GM18499 (cell line): ENCODE results near the gene ZSCAN23.
"Not testable (repeated sequence)": the region's sequence is repeated elsewhere in the genome, so short reads cannot be mapped to it uniquely, and the experiment has no call there.

Source experiments
- ATAC-seq: cut with Tn5 transposase; IDR thresholded peaks from one replicate; pipeline ENCODE4 v1.9.1; 2021; ENCODE audit warnings: moderate number of reproducible peaks; ENCODE audit not compliant: insufficient read depth, unreplicated experiment

The ZSCAN23 gene

DNA sequence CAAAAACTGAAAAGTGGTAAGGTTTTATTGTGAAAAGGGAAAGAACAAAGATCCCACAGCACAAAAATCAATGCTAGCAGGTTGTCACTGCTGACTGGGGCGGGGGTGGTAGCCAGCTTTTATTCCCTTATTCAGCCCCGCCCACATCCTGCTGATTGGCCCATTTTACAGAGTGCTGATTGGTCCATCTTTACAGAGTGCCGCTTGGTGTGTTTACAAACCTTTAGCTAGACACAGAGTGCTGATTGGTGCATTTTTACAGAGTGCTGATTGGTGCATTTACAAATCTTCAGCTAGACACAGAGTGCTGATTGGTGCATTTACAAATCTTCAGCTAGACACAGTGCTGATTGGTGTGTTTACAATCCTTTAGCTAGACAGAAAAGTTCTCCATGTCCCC, 1.5 kb upstream of the ZSCAN23 start:
- not testable (repeated sequence) for ATAC-seq

DNA sequence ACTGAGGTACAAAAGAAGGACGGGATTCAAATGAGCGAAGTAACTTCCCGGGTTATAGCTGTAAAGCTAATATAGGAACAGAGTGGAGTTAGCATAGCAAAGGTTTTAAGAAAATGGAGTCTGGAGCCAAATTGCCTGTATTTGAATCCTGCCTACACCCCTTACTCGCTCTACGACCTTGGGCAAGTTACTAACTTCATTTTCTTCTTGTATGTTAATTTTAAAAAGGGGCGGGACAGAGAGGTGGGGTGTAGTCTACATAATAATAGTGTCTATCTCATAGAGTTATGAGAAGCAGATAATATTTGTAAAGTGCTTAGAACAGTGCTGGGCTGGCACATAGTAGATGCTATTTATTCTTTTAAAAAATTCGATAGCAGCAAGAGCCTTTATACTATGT, 705 bp downstream of the ZSCAN23 start:
- no peak for ATAC-seq

DNA sequence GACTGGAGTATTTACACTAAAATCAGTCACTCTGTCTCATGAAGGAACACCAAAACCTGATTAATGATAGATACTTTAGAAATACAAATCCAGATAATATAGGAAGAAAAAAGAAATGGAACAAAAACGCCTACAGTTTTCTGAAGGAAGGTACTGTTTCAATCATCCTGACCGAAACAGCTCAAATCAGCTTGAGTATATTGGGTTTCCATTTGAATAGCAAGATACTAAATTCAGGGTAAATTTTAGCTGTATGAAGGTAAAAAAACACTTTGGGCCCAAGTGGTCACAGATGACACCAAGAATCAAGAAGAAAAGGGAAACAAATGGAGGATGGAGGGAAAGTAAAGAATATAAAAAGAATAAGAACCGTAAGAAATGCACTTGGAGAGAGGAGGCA, 6.9 kb downstream of the ZSCAN23 start:
- no peak for ATAC-seq

DNA sequence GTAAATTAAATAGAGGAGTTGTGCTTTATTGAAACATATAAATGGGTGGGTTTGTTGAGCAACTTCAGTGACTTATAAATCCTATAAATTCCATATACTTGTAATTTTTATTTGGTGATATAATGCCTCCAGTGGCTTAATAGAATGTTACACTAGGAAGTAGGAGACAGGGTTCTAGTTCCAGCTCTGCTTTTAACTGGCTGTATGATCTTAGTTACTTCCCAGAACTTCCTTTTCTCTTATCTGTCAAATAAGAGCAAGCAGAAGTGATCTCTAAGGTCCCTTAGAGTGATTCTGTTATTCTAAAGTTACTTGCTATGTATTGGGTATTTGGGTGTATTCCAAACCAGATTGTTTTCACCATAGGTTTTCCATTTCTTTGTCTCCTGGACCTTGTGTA, 10.2 kb downstream of the ZSCAN23 start:
- no peak for ATAC-seq

DNA sequence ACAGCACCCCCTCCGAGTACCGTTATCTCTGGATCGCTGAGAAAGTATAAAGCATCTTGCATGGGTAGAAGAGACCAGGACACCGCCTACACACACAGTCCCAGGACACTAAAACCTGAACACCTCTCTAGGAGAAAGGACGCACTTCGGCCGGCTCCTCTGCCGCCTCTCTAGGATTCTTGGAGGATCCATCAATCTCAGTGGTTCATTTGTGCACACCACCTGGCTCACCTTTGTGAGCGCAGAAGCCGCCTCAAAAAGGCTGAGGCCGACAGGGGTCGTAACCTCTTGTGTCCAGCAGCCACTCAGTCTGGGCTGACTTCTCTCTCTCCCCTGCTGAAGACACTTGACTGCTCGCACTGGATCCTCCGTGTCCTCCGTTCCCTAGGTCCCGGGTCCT, 13.5 kb downstream of the ZSCAN23 start:
- ATAC-seq: no peak

DNA sequence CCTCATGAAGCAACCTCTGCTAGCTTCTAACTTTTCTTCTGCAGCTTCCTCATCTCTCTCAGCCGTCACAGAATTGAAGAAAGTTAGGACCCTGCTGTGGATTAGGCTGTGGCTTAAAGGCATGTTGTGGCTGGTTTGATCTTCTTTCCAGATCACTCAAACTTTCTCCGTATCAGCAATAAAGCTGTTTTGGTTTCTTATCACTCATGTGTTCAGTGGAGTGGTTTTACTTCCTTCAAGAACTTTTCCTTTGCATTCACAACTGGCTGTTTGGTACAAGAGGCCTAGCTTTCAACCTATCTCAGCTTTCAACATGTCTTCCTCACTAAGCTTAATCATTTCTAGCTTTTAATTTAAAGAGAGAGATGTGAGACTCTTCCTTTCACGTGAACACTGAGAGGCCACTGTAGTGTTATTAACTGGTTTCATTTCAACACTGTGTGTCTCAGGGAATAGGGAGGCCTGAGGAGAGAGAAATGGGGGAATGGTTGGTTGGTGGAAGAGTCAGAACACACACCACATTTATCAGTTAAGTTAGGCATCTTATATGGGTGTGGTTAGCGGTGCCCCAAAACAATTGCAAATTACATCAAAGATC, 17.2 kb downstream of the ZSCAN23 start:
- no peak for ATAC-seq

DNA sequence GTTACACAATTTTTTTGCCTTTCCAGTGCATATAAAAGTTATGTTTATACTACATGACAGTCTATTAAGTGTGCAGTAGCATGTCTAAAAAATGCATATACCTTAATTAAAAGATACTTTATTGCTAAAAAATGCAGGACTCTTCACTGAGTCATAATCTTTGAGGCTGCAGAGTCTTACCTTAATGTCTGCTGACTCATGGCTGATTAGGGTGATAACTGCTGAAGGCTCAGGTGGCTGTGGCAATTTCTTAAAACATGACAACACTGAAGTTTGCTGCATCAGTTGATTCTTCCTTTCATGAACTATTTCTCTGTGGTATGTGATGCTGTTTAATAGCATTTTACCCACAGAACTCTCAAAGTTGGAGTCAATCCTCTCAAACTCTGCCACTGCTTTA, 19.1 kb downstream of the ZSCAN23 start:
- no peak for ATAC-seq

DNA sequence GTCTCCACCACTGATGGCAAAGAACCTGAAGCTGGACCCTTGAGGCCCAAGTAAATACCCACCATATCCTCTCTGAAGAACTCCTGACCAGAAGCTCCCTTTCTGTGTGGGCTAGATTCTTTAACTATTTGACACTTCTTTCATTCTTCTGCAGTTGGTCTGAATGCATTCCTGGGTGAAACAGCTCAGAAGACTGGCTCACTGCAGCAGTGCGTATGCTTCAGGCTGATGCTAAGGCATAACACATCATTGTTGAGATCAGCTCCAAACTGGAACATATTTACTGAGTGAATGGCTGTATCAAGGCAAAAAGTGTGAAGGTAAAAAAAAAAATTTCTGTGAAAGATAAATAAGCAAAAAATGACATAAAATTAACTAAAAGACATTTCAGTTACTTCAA, 19.7 kb downstream of the ZSCAN23 start:
- ATAC-seq: no peak

DNA sequence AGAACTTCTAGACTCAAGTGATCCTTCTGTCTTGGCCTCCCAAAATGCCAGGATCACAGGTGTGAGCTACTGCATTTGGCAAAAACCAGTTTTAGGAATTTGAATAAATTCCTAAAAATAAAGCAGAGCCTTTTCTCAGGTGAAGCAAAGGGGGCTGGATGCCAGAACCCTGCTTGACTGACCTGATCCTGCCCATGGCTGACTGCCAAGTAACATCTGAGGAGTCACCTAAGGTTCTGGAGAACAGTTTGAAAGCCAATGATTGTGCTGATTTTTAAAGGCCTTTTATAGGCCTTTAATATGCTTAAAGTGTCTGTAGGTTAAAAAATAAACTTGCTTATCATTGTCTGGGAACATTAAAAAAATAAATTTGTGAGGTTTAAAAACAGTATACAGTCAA, 29.6 kb downstream of the ZSCAN23 start:
- ATAC-seq: no peak

DNA sequence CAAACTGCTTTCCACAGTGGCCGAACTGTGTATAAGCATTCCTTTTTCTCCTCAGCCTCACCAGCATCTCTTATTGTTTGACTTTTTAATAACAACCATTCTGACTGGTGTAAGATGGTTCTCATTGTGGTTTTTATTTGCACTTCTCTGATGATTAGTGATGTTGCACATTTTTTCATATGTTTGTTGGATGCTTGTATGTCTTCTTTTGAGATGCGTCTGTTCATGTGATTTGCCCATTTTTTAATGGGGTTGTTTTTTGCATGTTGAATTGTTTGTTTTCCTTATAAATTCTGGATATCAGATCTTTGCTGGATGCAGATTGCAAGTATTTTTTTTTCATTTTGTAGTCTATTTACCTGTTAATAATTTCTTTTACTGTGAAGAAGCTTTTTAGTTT, 32.5 kb downstream of the ZSCAN23 start:
- no peak for ATAC-seq

DNA sequence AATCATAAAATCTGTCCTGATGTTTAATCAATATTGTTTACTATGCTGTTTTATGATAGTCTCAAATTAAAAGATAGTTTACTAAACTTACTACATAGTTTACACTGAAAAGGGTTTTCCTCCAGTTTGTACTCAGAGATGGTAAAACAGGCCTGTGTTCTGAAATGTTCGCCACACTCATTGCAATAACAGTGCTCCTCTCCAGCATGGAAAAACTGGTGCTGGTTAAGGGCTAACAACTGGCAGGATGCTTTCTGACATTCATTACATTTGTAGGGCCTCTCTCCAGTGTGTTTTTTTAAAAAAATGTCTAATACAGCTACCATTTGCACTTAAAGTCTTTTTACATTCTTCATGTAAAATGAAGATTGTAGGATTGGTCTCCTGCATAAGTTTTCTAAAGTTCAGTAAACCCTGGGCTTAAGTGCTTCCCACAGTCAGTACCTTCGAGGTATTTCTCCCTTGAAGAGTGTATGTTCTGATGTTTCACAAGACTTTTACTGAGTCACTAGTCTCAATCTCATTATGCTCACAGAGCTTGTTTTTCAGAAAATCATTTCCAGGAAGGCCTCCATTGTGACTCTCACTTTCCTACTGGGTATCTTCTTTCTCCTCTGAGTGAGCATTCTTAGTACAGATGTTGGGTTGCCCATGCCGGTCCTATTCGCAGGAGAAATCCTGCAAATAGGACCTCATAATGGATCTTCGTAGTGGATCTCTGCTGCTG, 35.1 kb downstream of the ZSCAN23 start:
- ATAC-seq: no peak

DNA sequence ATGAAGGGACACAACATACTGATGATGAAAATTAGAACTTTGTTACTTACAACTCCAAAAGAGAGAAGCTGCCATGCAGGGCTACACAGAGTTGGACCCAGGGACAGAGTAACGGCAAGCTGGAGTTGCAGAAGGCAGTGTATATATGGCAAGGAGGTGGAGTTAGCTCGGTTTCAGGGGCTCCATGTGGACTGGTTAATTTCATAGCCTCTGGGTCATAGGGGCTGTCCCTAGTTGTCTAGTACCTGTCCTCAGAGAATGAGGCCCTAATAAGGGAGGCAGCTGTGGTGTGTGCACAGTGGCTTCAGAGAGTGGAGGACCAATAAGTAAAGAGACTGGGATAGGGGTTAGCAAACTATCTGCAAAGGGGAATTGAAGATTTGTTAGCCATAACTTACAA, 35.9 kb downstream of the ZSCAN23 start:
- no peak for ATAC-seq

DNA sequence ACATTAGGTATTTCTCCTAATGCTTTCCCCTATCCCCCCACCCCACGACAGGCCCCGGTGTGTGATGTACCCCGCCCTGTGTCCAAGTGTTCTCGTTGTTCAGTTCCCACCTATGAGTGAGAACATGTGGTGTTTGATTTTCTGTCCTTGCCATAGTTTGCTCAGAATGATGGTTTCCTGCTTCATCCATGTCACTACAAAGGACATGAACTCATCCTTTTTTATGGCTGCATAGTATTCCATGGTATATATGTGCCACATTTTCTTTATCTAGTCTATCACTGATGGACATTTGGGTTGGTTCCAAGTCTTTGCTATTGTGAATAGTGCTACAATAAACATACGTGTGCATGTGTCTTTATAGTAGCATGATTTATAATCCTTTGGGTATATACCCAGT, 39.4 kb downstream of the ZSCAN23 start:
- ATAC-seq: not testable (repeated sequence)

DNA sequence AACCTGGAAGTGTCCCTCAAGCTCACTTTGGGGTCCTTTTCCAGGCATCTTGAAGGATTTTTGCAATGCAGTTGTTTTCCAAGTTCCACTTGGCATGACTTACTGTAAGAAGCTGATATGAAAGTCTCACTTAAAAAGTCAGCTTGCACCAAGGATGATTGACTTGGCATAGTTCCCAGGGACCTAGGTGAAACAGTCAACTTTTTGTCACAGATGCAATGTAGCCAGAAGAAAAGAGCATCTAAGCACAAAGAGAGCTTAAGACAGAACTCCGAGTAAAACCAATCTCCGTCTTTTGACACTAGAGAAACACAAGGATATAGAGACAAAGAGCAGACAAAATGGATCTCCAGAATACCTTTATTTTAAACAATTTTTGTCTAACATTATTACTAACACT, 41.1 kb downstream of the ZSCAN23 start:
- ATAC-seq: no peak

DNA sequence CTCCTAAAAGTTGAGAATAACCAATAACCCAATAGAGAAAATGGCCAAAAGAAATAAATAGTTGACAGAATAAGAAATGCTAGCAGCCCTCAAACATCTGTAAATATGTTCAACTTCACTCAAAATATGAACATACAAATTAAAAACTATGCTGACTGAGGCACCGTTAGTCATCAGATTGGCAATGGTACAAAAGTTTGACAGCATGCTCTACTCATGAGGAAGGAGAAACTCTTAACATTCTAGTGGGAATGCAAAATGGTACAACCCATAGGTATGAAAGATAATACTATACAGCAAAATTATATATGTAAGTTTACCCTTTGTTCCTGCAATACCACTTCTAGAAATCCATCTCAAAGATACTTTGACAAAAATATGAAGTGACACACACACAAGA, 42.1 kb downstream of the ZSCAN23 start:
- ATAC-seq: no peak

DNA sequence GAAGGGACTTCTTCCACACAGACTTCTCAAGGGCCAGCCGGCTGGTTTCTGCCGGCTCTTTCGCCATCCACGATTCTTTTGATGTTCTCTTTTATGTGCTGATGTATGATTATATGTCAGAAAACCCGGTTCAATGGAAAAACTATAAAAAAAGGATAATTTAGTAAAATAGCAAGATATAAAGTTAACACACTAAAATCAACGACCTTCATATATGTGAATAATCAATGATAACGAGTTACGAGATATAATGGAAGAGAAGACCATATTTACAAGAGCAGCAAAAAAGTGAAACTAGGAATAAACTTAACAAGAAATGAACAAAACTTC, 43.2 kb downstream of the ZSCAN23 start:
- no peak for ATAC-seq

DNA sequence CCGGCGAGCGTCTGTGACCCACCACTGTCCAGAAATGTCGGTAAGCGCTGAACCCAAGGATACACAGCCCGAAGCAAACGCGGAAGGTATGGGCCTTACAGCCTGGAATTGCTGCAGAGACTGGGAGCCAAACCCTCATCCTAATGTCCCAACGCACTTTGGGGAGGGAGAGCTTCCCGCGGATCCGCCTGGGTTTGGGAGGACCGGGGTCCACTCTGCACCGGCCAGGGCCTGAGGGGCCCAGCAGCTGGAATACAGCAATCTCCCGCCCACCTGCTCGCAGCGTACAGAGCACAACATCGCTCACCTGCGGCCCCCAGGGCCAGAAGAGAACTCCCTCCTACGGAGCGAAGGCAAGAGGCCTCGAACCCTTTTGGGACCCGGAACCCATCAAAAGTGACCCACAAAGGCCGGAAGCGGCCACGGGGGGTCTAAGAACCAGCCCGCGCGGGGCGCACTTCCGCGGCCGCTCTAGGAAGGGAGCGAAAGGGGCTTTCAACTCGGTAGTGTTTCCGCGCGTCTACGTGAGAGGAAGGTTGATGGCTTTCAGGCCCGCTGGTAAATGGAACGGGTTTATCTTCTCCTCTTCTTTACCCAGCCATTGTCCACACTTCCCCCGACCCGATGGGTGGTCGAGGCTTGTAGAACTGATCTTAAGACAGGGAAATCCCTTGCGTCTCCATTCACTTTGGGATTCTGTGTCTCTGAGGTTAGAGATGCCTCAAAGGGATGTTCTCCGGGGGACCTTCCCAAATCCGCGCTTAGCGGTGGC, 43.8 kb downstream of the ZSCAN23 start, which contains the start of gene ZSCAN12:
ZSCAN12 (minus strand) TSS at position 398 of the 772 bp plus-strand sequence. CDS start 1,342 bp downstream, outside the sequence.
- ATAC-seq: no peak

DNA sequence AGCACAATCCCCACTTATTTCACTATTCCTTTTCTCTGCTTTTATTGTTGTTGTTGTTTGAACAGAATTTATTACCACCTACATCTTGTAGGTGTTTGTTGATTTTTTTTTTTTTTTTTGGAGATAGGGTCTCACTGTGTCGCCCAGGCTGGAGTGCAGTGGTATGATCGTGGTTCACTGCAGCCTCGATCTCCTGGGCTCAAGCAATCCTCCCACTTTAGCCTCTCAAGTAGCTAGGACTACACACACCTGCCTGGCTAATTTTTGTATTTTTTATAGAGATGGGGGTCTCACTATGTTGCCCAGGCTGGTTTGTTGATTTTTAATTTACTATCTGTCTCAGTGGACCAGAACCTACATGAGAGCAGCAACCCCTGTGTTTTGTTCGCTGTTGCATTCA, 47.4 kb downstream of the ZSCAN23 start:
- ATAC-seq: no peak

DNA sequence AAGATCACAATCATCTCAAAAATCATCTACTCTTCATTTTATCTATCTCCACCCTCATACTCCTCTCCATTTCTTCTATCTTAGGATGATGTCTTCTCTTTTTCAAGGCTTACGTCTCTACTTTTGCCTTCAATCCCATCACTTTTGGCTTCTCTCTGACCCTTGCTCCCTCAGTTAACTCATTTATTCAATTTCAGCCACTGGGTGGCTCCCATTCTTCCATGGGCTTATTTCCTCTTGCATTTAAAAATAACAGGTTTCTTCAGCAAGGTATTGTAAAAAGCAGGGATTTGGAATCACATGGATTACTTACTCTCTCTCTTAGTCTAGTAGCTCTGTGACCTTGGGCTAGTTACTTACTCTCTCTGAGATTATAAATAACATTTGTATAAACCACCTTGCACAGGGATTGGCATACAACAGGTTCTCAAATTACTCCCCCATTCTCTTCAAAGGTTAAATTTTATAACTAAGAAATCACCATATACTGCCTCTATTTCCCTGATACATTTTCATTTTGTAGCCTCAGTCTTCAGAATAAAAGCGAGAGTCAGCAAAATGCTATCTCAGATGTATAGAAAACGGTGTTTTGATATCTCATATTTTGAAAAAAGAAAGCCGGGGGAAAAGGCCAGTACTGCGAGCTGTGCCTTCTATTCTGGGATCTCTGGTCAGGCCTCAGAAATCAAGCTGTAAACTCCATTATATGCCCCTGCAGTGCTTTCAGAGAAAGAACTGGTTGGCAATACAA, 49.2 kb downstream of the ZSCAN23 start:
- ATAC-seq: no peak

DNA sequence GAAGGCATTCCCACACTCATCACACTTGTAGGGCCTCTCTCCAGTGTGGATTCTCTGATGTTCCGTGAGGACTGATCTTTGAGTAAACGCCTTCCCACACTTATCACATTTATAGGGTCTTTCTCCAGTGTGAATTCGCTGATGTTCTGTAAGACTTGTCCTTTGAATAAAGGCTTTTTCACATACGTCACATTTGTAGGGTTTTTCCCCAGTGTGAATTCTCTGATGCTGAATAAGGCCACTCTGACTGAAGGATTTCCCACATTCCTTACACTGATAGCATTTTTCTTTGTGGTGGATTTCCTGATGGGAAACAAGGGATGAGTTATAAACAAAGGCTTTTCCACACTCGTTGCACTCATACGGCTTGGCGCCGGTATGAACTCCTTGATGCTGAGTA, 52.6 kb downstream of the ZSCAN23 start:
- no peak for ATAC-seq

DNA sequence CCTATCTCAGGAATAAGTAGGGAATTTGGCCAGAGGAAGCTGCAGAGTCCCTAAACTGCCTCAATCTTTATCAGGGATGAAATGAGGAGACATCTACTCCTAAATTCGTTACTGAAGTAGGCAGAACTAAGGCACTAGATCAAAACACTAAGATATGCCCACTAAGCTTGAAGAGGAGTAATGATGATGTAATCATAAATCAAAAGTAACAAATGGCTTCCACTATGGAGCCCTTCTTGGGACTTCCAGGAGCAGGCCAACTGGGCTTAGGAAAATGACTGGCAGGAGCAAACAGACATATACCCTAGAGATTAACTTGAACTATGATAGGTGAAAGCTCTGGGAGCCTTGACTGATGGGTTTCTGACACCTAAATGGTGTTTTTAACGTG, 59.2 kb downstream of the ZSCAN23 start:
- no peak for ATAC-seq
